CD4-positive, alpha-beta T cell (primary cell): ENCODE data around the gene AGPAT4. TPM values are rescaled to one million over a fixed set of nuclear protein-coding genes. Genes with fewer than 3 reads are reported as not detected.

Experiments
- ATAC-seq: fragments of 200-7000 bp; cut with Tn5 transposase; one replicate; pipeline ENCODE4 v1.10.0; 2022; ENCODE audit warnings: mild to moderate bottlenecking; ENCODE audit not compliant: poor library complexity
- CTCF ChIA-PET: fragments of 350-600 bp; sonication (Branson Sonifier 250); formaldehyde crosslinking; loops from one replicate; lab custom pipeline; 2021; ENCODE audit warnings: antibody characterized with exemption, inconsistent platforms; lab: Charles Lee
- POLR2A ChIA-PET: fragments of 350-600 bp; sonication (Branson Sonifier 250); formaldehyde crosslinking; loops from one replicate; lab custom pipeline; 2021; ENCODE audit warnings: antibody characterized with exemption, inconsistent platforms; lab: Charles Lee
- DNase-seq, 14 experiments: peaks; one replicate each; pipeline ENCODE4 v3.0.0-alpha.2; 2013 to 2020; ENCODE audit warnings: mixed read lengths in 2 of 14
- H3K27ac ChIP-seq, 2 donors: one replicate each; pipeline versions ENCODE4 v1.5.1 to v1.7.0; 2013; ENCODE audit warnings: low read length in 2 of 2, low read depth in 1 of 2, mild to moderate bottlenecking in 1 of 2
- H3K27me3 ChIP-seq, 2 experiments: 1 replicate in 1 of 2; 2 replicates in 1 of 2; pipeline versions ENCODE4 v1.6.1 to v1.7.0; 2013; ENCODE audit warnings: low read length in 2 of 2, control low read depth in 1 of 2, mild to moderate bottlenecking in 1 of 2, moderate library complexity in 1 of 2; ENCODE audit not compliant: insufficient read depth in 2 of 2, control insufficient read depth in 1 of 2
- H3K36me3 ChIP-seq: one replicate; pipeline ENCODE4 v1.6.1; 2013; ENCODE audit warnings: low read length, control low read depth; ENCODE audit not compliant: insufficient read depth
- H3K4me1 ChIP-seq: one replicate; pipeline ENCODE4 v1.6.1; 2013; ENCODE audit warnings: low read length, control low read depth; ENCODE audit not compliant: insufficient read depth
- H3K4me3 ChIP-seq: one replicate; pipeline ENCODE4 v1.5.1; 2013; ENCODE audit warnings: mild to moderate bottlenecking, low read length, moderate library complexity
- H3K9me3 ChIP-seq, 2 experiments: 1 replicate in 1 of 2; 2 replicates in 1 of 2; pipeline versions ENCODE4 v1.6.1 to v1.7.0; 2013; ENCODE audit warnings: low read length in 2 of 2, mild to moderate bottlenecking in 2 of 2, control low read depth in 1 of 2, moderate library complexity in 1 of 2; ENCODE audit not compliant: control insufficient read depth in 1 of 2, insufficient read depth in 1 of 2
- H3K27ac Mint-ChIP-seq: one replicate; pipeline ENCODE4 v1.8.0; 2020; ENCODE audit warnings: mixed read lengths
- H3K27me3 Mint-ChIP-seq: one replicate; pipeline ENCODE4 v1.8.0; 2021; ENCODE audit warnings: mixed read lengths
- H3K36me3 Mint-ChIP-seq: one replicate; pipeline ENCODE4 v1.8.0; 2021; ENCODE audit warnings: low read depth, mixed read lengths
- H3K4me1 Mint-ChIP-seq: one replicate; pipeline ENCODE4 v1.8.0; 2021; ENCODE audit warnings: low read depth, mixed read lengths
- H3K4me3 Mint-ChIP-seq: one replicate; pipeline ENCODE4 v1.8.0; 2020; ENCODE audit warnings: mild to moderate bottlenecking, mixed read lengths
- H3K9me3 Mint-ChIP-seq: one replicate; pipeline ENCODE4 v1.8.0; 2020; ENCODE audit warnings: mixed read lengths
- CTCF ChIP-seq: fragments of 200-600 bp; IDR thresholded peaks from one replicate; pipeline ENCODE4 v1.8.0; 2022; ENCODE audit warnings: antibody characterized with exemption, mild to moderate bottlenecking
- intact Hi-C, 2 experiments: fragments of 100-400 bp; cut with DNase I in 1 of 2; cut with micrococcal nuclease in 1 of 2; formaldehyde crosslinking; loops; one replicate each; pipeline versions ENCODE4 v1.15.1 to v1.9.0; 2023 to 2025; cut with DNase I, micrococcal nuclease
- total RNA-seq, 174 experiments: library from RNA in 2 of 174; stranded (reverse) in 2 of 174; gene quantifications; one replicate each; pipeline ENCODE4 v1.2.3 and lab custom pipeline; 2021 to 2026

AGPAT4 gene
- total RNA-seq, 2 experiments from 2014 or later, result 2.8 to 4.8 TPM

- TF ChIP-seq CTCF, result no peak
- H3K27ac ChIP-seq, result no peak overlapping the region
- intact Hi-C loops, result no loop called here
- DNase-seq (no peak), ATAC-seq (no peak)
- no peaks in the 10 kb centered on the region for H3K27me3 ChIP-seq
- no peaks in the 10 kb centered on the region for H3K27me3 Mint-ChIP-seq
- peaks cover 23% of the 10 kb centered on the region for H3K36me3 ChIP-seq
- H3K4me1 Mint-ChIP-seq, result no peaks in the 10 kb centered on the region
- peaks cover 0 to 13% of the 10 kb centered on the region in 2 experiments for H3K9me3 ChIP-seq
- POLR2A ChIA-PET, result no interaction called here
- H3K9me3 Mint-ChIP-seq, result no peaks in the 10 kb centered on the region
- CTCF ChIA-PET, result no interaction called here
- H3K36me3 Mint-ChIP-seq, result peaks cover 47% of the 10 kb centered on the region
- no peaks in the 10 kb centered on the region for H3K4me1 ChIP-seq
- no peak overlapping the region for H3K27ac Mint-ChIP-seq
- H3K4me3 ChIP-seq, result no peak overlapping the region
- no peak overlapping the region for H3K4me3 Mint-ChIP-seq
These were observed 111.8 kb downstream of the AGPAT4 start for GRCh38 chr6:161161889-161162624.

- H3K9me3 Mint-ChIP-seq, result no peaks in the 10 kb centered on the region
- no peak overlapping the region for H3K4me3 ChIP-seq
- CTCF ChIA-PET, result no interaction called here
- no peaks in the 10 kb centered on the region for H3K27me3 Mint-ChIP-seq
- no peak overlapping the region for H3K27ac Mint-ChIP-seq
- POLR2A ChIA-PET, result no interaction called here
- H3K36me3 Mint-ChIP-seq, result peaks cover 38% of the 10 kb centered on the region
- ATAC-seq, result no peak
- H3K4me1 ChIP-seq, result no peaks in the 10 kb centered on the region
- H3K9me3 ChIP-seq, result peaks cover 0 to 13% of the 10 kb centered on the region in 2 experiments
- no peaks in the 10 kb centered on the region for H3K27me3 ChIP-seq
- no peak for TF ChIP-seq CTCF
- peaks cover 23% of the 10 kb centered on the region for H3K36me3 ChIP-seq
- H3K27ac ChIP-seq, result no peak overlapping the region
- no peak for DNase-seq
- intact Hi-C loops, result no loop called here
- no peaks in the 10 kb centered on the region for H3K4me1 Mint-ChIP-seq
- no peak overlapping the region for H3K4me3 Mint-ChIP-seq
These were observed 112.7 kb downstream of the AGPAT4 start for GRCh38 chr6:161161121-161161520.

- Mint-ChIP-seq H3K27me3 (no peaks in the 10 kb centered on the region), H3K4me1 (no peaks in the 10 kb centered on the region), H3K9me3 (no peaks in the 10 kb centered on the region), H3K4me3 (no peak overlapping the region), H3K27ac (no peak overlapping the region), H3K36me3 (peaks cover 10% of the 10 kb centered on the region)
- no peak overlapping the region for H3K27ac ChIP-seq
- H3K27me3 ChIP-seq, result no peaks in the 10 kb centered on the region
- H3K4me3 ChIP-seq, result no peak overlapping the region
- DNase-seq (no peak), ATAC-seq (no peak)
- intact Hi-C loops, result loop anchor here in 1 of 2 experiments (5.0 kb wide), 1 partner anchor 217 kb away; no protein-coding TSS in a partner anchor
- no peaks in the 10 kb centered on the region for H3K4me1 ChIP-seq
- CTCF ChIA-PET, result no interaction called here
- POLR2A ChIA-PET, result no interaction called here
- peaks cover 6% of the 10 kb centered on the region for H3K36me3 ChIP-seq
- peaks cover 0 to 9% of the 10 kb centered on the region in 2 experiments for H3K9me3 ChIP-seq
- no peak for TF ChIP-seq CTCF
These were observed 119.0 kb downstream of the AGPAT4 start for GRCh38 chr6:161154796-161155335.
